Bronchial epithelial cell (primary cell): ENCODE results near the gene SCN8A. TPM values are rescaled to one million over a fixed set of nuclear protein-coding genes. Genes with fewer than 3 reads are reported as not detected.

Experiments used
- DNase-seq: peaks from one replicate; pipeline ENCODE4 v3.0.0-alpha.2; 2010; ENCODE audit warnings: low read depth
- FAIRE-seq: peaks from 2 replicates; lab custom pipeline; 2011; peaks lifted over from hg19 to GRCh38; lab: Jason Lieb, UNC
- H3K27me3 ChIP-seq: 2 replicates; pipeline ENCODE4 v1.5.1; 2011; ENCODE audit warnings: low read length; ENCODE audit not compliant: control insufficient read depth, insufficient read depth
- H3K36me3 ChIP-seq: 2 replicates; pipeline ENCODE4 v1.5.1; 2011; ENCODE audit warnings: low read length; ENCODE audit not compliant: control insufficient read depth, insufficient read depth
- H3K4me3 ChIP-seq: 2 replicates; pipeline ENCODE4 v1.5.1; 2011; ENCODE audit warnings: mild to moderate bottlenecking, low read depth, low read length, control low read depth
- total RNA-seq: library from RNA; depleted of rRNA; stranded (reverse); fragments of >200 nt; gene quantifications from 2 replicates; pipeline ENCODE4 v1.2.1, GENCODE V29; 2014
- TF ChIP-seq, protein P1 (sequence below): IDR thresholded peaks from 2 replicates; pipeline ENCODE4 v1.5.1; 2011; ENCODE audit warnings: mild to moderate bottlenecking, moderate library complexity, low read length, control low read depth, inconsistent platforms; ENCODE audit not compliant: insufficient read depth, severe bottlenecking

The SCN8A gene
- total RNA-seq, 1 donor from 2014 or later, result under 0.01 TPM

DNA sequence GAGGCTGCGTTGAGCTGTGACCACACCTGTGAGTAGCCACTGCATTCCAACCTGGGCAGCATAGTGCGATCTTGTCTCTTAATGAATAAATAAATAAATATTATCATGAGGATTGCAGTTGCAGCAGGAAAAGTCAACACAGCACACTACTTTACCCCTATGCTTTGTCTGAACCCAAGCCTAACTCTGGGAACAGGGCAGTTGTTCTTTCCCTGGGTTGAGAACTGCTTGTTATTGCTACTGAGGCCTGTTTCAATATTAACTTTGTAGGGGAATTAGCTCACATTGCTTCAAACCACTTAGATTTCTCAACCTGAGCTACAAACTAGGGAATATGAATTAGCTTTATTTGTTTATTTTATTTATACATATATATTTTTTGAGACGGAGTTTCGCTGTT is 102.5 kb downstream of the SCN8A start:
- Histone ChIP-seq H3K27me3 (peaks cover 4% of the 10 kb centered on the region), H3K36me3 (no peaks in the 10 kb centered on the region), H3K4me3 (no peak overlapping the region)
- DNase-seq (no peak), FAIRE-seq (no peak)
- TF ChIP-seq, protein P1, sequence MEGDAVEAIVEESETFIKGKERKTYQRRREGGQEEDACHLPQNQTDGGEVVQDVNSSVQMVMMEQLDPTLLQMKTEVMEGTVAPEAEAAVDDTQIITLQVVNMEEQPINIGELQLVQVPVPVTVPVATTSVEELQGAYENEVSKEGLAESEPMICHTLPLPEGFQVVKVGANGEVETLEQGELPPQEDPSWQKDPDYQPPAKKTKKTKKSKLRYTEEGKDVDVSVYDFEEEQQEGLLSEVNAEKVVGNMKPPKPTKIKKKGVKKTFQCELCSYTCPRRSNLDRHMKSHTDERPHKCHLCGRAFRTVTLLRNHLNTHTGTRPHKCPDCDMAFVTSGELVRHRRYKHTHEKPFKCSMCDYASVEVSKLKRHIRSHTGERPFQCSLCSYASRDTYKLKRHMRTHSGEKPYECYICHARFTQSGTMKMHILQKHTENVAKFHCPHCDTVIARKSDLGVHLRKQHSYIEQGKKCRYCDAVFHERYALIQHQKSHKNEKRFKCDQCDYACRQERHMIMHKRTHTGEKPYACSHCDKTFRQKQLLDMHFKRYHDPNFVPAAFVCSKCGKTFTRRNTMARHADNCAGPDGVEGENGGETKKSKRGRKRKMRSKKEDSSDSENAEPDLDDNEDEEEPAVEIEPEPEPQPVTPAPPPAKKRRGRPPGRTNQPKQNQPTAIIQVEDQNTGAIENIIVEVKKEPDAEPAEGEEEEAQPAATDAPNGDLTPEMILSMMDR, result no peak

DNA sequence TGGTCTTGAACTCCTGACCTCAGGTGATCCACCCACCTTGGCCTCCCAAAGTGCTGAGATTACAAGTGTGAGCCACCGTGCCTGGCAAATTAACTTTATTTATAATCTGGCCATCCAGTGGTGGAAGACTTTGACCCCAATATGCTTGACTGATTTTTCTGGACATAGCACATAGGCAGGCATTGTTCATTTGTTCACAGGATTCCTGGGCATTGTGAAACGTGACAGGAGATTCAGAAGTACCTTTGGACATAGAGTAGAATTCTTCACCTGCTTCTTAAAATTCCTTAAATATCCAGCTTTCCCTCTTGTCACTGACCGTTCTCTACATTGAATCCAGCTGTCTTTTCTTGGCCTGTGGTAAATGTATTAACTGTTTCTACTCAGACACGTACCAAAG is 103.1 kb downstream of the SCN8A start:
- TF ChIP-seq, protein P1, result no peak
- FAIRE-seq (no peak), DNase-seq (no peak)
- Histone ChIP-seq H3K4me3 (no peak overlapping the region), H3K36me3 (no peaks in the 10 kb centered on the region), H3K27me3 (peaks cover 4% of the 10 kb centered on the region)

DNA sequence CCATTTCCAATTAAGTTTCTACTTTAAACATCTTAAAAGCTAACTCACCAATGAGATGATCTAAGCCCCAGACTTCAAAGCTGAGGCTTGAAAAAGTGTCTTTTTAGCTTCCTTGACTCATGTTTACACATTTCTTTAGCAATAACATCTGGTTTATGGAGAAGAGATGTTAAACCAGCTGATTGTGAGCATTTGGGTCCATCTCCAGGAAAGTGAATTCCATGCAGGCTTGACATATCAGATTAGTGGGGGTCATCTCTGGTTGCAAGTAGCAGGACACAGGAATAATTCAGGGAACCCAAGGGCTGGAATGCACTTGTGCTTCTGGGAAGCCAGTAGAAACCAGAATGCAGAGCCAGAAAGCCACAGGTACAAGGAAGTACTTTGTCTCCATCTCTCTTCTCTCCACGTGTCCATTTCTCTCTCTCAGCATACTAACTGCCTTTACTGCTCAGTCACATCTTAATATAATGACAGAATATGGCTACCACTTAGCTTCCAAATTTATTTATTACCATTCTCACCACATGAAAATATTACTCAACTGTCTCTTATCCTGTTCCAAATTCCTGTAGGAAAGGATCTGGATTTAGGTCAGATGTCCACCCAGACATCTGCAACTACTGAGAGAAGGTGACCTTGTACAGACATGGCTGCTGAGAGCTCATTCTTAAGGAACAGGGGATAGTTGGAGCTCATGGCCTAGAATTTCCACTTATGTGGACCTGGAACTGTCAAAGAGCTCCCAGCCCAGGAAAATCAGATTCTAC is 104.4 kb downstream of the SCN8A start:
- TF ChIP-seq, protein P1, result no peak
- no peak for FAIRE-seq
- Histone ChIP-seq H3K36me3 (no peaks in the 10 kb centered on the region), H3K4me3 (no peak overlapping the region), H3K27me3 (peaks cover 3% of the 10 kb centered on the region)
- DNase-seq, result no peak

DNA sequence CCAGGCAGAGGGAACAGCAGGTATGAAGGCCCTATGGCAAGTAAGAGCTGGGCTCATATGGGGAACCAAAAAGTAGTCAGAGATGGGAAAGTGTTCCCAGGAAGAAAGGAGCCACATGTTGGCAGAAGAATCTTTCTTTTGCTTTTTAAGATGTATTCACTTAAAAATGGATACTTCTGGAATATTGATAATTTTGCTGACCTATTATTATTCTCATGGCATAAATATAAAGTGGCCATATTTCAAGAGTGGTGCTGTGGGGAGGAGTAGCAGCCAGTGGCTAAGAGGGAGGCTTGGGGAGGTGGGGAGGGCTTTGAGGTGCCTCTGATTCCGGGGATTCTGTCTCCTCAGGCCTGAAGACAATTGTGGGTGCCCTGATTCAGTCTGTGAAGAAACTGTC is 108.2 kb downstream of the SCN8A start:
- no peak for FAIRE-seq
- TF ChIP-seq, protein P1, result no peak

DNA sequence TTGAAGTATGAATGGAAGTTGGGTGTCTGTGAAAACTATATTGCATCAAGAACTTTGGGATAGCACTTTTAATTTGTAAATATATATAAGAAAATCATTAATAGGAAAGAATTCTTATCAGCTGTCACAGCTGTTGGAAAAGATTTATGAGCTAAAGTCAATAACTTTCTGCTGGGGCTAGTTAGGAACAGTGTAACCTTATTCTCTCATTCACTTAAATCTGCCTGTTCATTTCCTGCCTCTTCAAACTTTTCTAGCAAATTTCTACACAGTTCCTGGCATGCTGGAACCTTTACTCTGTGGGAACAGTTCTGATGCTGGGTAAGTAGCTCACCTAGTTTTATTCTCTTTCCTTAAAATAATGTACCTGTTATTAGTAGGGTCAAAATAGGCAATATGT is 109.9 kb downstream of the SCN8A start:
- DNase-seq, result no peak
- no peaks in the 10 kb centered on the region for H3K36me3 ChIP-seq
- H3K27me3 ChIP-seq, result no peaks in the 10 kb centered on the region
- no peak overlapping the region for H3K4me3 ChIP-seq
- TF ChIP-seq, protein P1, result no peak
- no peak for FAIRE-seq

More for the DNA sequence above, 108.2 kb downstream of the SCN8A start:
- Histone ChIP-seq H3K27me3 (no peaks in the 10 kb centered on the region), H3K36me3 (no peaks in the 10 kb centered on the region), H3K4me3 (no peak overlapping the region)
- no peak for DNase-seq
